KOPT-K1 (cell line): ENCODE measurements around the gene MRGPRX3.

Experiments used
- H3K27ac ChIP-seq: fragments of 200-600 bp; sonication (generic); 2 replicates; pipeline ENCODE4 v1.5.1; 2016; ENCODE audit warnings: antibody characterized with exemption, mild to moderate bottlenecking, low read depth, low read length; ENCODE audit not compliant: poor library complexity, severe bottlenecking
- H3K36me3 ChIP-seq: fragments of 200-600 bp; sonication (generic); 2 replicates; pipeline ENCODE4 v1.5.1; 2017; ENCODE audit warnings: antibody characterized with exemption, mild to moderate bottlenecking, low read length, moderate library complexity; ENCODE audit not compliant: insufficient read depth
- H3K9me3 ChIP-seq: fragments of 200-600 bp; sonication (generic); 2 replicates; pipeline ENCODE4 v1.5.1; 2017; ENCODE audit warnings: antibody characterized with exemption, low read length, mild to moderate bottlenecking; ENCODE audit not compliant: insufficient read depth, poor library complexity, severe bottlenecking

Gene MRGPRX3

DNA sequence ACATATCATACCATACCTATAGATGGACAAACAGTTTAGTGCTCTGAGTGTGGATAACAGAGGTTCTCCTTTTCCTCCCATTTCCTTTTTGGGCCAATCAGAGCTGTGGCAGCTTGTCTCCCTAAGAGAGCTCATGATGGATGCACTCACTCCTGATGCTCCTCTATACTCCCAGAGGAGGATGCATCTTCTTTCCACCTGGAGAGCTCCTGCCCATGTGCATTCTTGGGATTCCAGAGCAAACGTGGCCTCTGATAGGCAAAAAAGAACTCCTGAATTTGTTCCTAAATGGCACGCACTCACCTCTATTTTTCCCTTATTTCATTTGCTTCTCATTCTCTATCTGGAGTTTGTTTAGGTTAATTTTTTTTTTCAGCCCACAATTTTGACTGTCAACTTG is 2.9 kb downstream of the MRGPRX3 start:
- no peaks in the 10 kb centered on the region for H3K36me3 ChIP-seq
- H3K27ac ChIP-seq = no peak overlapping the region
- H3K9me3 ChIP-seq = no peaks in the 10 kb centered on the region

- Histone ChIP-seq H3K27ac (no peak overlapping the region), H3K36me3 (no peaks in the 10 kb centered on the region), H3K9me3 (no peaks in the 10 kb centered on the region)
These were observed 4.9 kb downstream of the MRGPRX3 start for GRCh38 chr11:18137186-18137800.

- H3K27ac ChIP-seq = no peak overlapping the region
- no peaks in the 10 kb centered on the region for H3K9me3 ChIP-seq
- H3K36me3 ChIP-seq = no peaks in the 10 kb centered on the region
These were observed 7.8 kb downstream of the MRGPRX3 start for GRCh38 chr11:18140145-18140544.

- H3K36me3 ChIP-seq = no peaks in the 10 kb centered on the region
- H3K9me3 ChIP-seq = peaks cover 7% of the 10 kb centered on the region
- no peak overlapping the region for H3K27ac ChIP-seq
These were observed 11.9 kb downstream of the MRGPRX3 start for GRCh38 chr11:18144243-18144642.

DNA sequence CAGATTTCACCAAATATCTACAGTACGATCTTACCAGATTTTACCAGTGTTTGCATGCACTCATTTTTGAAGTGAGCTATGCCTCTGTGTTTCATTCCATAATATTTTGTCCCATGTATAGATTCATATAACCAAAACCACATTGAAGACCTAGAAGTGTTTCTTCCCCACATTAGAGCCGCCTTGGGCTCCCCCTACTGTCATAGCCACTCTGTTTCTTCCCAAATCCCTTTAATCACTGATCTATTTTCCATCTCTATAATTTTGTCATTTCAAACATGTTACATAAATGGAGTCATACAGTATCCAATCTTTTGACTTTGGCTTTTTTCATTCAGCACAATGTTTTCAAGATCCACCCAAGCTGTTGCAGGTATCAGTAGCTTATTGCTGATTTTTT is 12.7 kb downstream of the MRGPRX3 start:
- Histone ChIP-seq H3K36me3 (no peaks in the 10 kb centered on the region), H3K27ac (no peak overlapping the region), H3K9me3 (peaks cover 7% of the 10 kb centered on the region)

- Histone ChIP-seq H3K36me3 (no peaks in the 10 kb centered on the region), H3K9me3 (peaks cover 7% of the 10 kb centered on the region), H3K27ac (no peak overlapping the region)
These were observed 13.5 kb downstream of the MRGPRX3 start for GRCh38 chr11:18145837-18146236.

GRCh38 chr11:18151581-18151980 is 19.2 kb downstream of the MRGPRX3 start:
- H3K36me3 ChIP-seq = no peaks in the 10 kb centered on the region
- H3K9me3 ChIP-seq = peaks cover 7% of the 10 kb centered on the region
- no peak overlapping the region for H3K27ac ChIP-seq

DNA sequence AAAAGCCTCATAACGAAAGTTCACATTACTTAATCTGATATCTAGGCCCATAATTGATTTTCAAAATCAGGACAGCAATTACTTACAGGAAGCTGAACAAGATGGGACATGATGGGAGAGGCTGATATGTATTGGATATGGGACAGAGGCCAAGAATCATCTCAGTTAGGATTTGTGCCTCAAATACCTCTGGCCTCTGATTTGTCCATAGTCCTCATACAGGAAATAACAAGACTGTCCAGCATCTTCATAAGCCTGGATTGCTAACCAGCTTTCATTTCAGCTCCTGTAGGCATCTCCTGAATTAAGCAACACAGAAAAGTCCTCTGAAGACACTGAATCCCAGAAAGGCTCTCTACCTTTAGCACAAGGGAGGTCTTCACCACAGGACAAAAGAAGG is 36.0 kb downstream of the MRGPRX3 start:
- Histone ChIP-seq H3K27ac (no peak overlapping the region), H3K36me3 (no peaks in the 10 kb centered on the region), H3K9me3 (no peaks in the 10 kb centered on the region)

GRCh38 chr11:18171377-18172000 is 39.1 kb downstream of the MRGPRX3 start:
- Histone ChIP-seq H3K27ac (no peak overlapping the region), H3K9me3 (no peaks in the 10 kb centered on the region), H3K36me3 (no peaks in the 10 kb centered on the region)

GRCh38 chr11:18172666-18173065 is 40.3 kb downstream of the MRGPRX3 start, which contains the start of gene MRGPRX4:
Gene MRGPRX4, plus strand, starts transcription at chr11:18172837. Its CDS starts 420 bp downstream, at chr11:18173257.
- Histone ChIP-seq H3K36me3 (no peaks in the 10 kb centered on the region), H3K27ac (no peak within 1 kb of the TSS), H3K9me3 (no peaks in the 10 kb centered on the region)

DNA sequence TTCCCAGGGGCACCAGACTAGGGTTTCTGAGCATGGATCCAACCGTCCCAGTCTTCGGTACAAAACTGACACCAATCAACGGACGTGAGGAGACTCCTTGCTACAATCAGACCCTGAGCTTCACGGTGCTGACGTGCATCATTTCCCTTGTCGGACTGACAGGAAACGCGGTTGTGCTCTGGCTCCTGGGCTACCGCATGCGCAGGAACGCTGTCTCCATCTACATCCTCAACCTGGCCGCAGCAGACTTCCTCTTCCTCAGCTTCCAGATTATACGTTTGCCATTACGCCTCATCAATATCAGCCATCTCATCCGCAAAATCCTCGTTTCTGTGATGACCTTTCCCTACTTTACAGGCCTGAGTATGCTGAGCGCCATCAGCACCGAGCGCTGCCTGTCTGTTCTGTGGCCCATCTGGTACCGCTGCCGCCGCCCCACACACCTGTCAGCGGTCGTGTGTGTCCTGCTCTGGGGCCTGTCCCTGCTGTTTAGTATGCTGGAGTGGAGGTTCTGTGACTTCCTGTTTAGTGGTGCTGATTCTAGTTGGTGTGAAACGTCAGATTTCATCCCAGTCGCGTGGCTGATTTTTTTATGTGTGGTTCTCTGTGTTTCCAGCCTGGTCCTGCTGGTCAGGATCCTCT is 41.0 kb downstream of the MRGPRX3 start:
- H3K9me3 ChIP-seq = no peaks in the 10 kb centered on the region
- H3K27ac ChIP-seq = no peak overlapping the region
- H3K36me3 ChIP-seq = no peaks in the 10 kb centered on the region
